ENCODE measurements around the gene CMTM6. TPM values are rescaled to one million over a fixed set of nuclear protein-coding genes. Genes with fewer than 3 reads are reported as not detected.

Gene CMTM6
- total and polyA plus RNA-seq, 2 of the 8 experiments (the other 6 are each of a cell fraction or from before 2014, with no cell fraction given) = 24.0 to 51.5 TPM

GRCh38 chr3:32499585-32499984 is 3.1 kb downstream of the CMTM6 start:
- no peak overlapping the region for H2BK20ac ChIP-seq (ENCODE audit: low read length)
- no peak overlapping the region for H2AK5ac ChIP-seq (ENCODE audit: low read depth, low read length)
- no peak overlapping the region for H3K23ac ChIP-seq (ENCODE audit: insufficient read length)
- H2BK120ac ChIP-seq (replicated peaks; ENCODE audit: low read depth, low read length) = no peak overlapping the region
- H3K9ac ChIP-seq (replicated peaks in 1 of 4; ENCODE audit: extremely low read depth in 1 of 4, low read depth in 3 of 4, low read length in 3 of 4) = no peak overlapping the region
- no peak overlapping the region for H3K14ac ChIP-seq (ENCODE audit: insufficient read length)
- H3K27ac ChIP-seq (ENCODE audit: low read depth, low read length) = no peak overlapping the region
- H4K8ac ChIP-seq (ENCODE audit: extremely low read depth, insufficient read depth, low read length) = no peak overlapping the region
- H3K4me1 ChIP-seq (replicated peaks in 1 of 4; ENCODE audit: control insufficient read depth in 3 of 4, insufficient read depth in 4 of 4, low read length in 3 of 4) = peaks cover 0 to 7% (median 3%) of the 10 kb centered on the region in 4 experiments; a peak in 5 of 7 replicates
- H3K4ac ChIP-seq (replicated peaks; ENCODE audit: insufficient read length, low read depth, low read length) = no peak overlapping the region
- CTCF ChIA-PET (ENCODE audit: partially characterized antibody) = interaction anchor here (0.6 to 1.7 kb wide), 2 partner anchors 38 to 218 kb away, joined by 3 read pairs; no protein-coding TSS in a partner anchor
- H3K36me3 ChIP-seq (ENCODE audit: control insufficient read depth in 2 of 4, insufficient read depth in 4 of 4, low read length in 3 of 4) = peaks cover 0 to 4% (median 0%) of the 10 kb centered on the region in 4 experiments; a peak in 1 of 8 replicates
- H4K5ac ChIP-seq (ENCODE audit: insufficient read length, low read depth, low read length) = no peak overlapping the region
- H3K9me3 ChIP-seq (ENCODE audit: insufficient read depth in 2 of 2, low read depth in 1 of 2, low read length in 1 of 2) = no peaks in the 10 kb centered on the region
- no peak overlapping the region for H4K91ac ChIP-seq (replicated peaks; ENCODE audit: insufficient read length, low read length)
- no peaks in the 10 kb centered on the region for H3K27me3 ChIP-seq (replicated peaks in 1 of 4; ENCODE audit: control insufficient read depth in 3 of 4, extremely low read depth in 1 of 4, insufficient read depth in 3 of 4, low read length in 3 of 4)
- peaks cover 0 to 56% of the 10 kb centered on the region in 2 experiments; a peak in 2 of 4 replicates for H3K79me2 ChIP-seq (ENCODE audit: control insufficient read depth in 1 of 2, insufficient read depth in 2 of 2, low read length in 2 of 2)
- WGBS, 2 experiments (ENCODE audit: extremely low coverage in 1 of 2, insufficient coverage in 1 of 2, insufficient read length in 1 of 2, insufficient replicate concordance in 2 of 2, low coverage in 1 of 2, low lambda C conversion rate in 2 of 2, missing lambda C conversion rate in 1 of 2) = 89% methylated on average over 2 of the region's 2 CpGs; no CpG with 5 or more reads in 1 of the 2 experiments
- POLR2A ChIA-PET (ENCODE audit: partially characterized antibody) = interaction anchor here (0.6 kb wide), 1 partner anchor 34 kb away, joined by 3 read pairs; no protein-coding TSS in a partner anchor
- H3K4me3 ChIP-seq (ENCODE audit: extremely low read depth in 1 of 4, insufficient read depth in 2 of 4, low read depth in 3 of 4, low read length in 4 of 4) = no peak overlapping the region
- no peaks in the 10 kb centered on the region for H3K23me2 ChIP-seq (ENCODE audit: low read depth, low read length)
- H2BK15ac ChIP-seq (ENCODE audit: low read length) = no peak overlapping the region
- H2BK5ac ChIP-seq (ENCODE audit: low read depth, low read length) = no peak overlapping the region
- no peak for DNase-seq (ENCODE audit: low read depth in 1 of 2, low spot score in 2 of 2)
- no peak overlapping the region for H2BK12ac ChIP-seq (ENCODE audit: low read depth, low read length)
- H3K79me1 ChIP-seq (ENCODE audit: low read depth, low read length) = no peaks in the 10 kb centered on the region
- no peak overlapping the region for H3K56ac ChIP-seq (replicated peaks; ENCODE audit: insufficient read length, low read depth, low read length)
- no peak overlapping the region for H3K18ac ChIP-seq (ENCODE audit: extremely low read depth, low read length)
- H4K20me1 ChIP-seq (replicated peaks in 1 of 2; ENCODE audit: control insufficient read depth in 1 of 2, insufficient read depth in 2 of 2, low read length in 2 of 2) = peaks cover 0 to 2% of the 10 kb centered on the region in 2 experiments
- FAIRE-seq = no peak
- no peak overlapping the region for H3K4me2 ChIP-seq (ENCODE audit: insufficient read depth in 1 of 2, low read depth in 2 of 2, low read length in 2 of 2)
- no peak overlapping the region for H2AFZ ChIP-seq (ENCODE audit: low read length)
- TF ChIP-seq CEBPB (IDR thresholded peaks at IDR 0.05; ENCODE audit: low read depth, low read length) (no peak), NRF1 (IDR thresholded peaks at IDR 0.05; ENCODE audit: low read depth, low read length) (no peak), MAX (IDR thresholded peaks at IDR 0.05) (no peak), SIN3A (conservative IDR thresholded peaks at IDR 0.05 in 1 of 2, IDR thresholded peaks at IDR 0.05 in 1 of 2; ENCODE audit: low read depth in 1 of 2, low read length in 2 of 2) (no peak), RXRA (IDR thresholded peaks at IDR 0.05; ENCODE audit: insufficient read depth, low read depth, low read length) (no peak), TCF12 (IDR thresholded peaks at IDR 0.05; ENCODE audit: low read depth, low read length) (no peak), TBP (IDR thresholded peaks at IDR 0.05; ENCODE audit: low read depth, low read length) (no peak), HDAC2 (IDR thresholded peaks at IDR 0.05; ENCODE audit: borderline replicate concordance in 1 of 2, low read depth in 2 of 2, low read length in 2 of 2) (no peak), GTF2F1 (IDR thresholded peaks at IDR 0.05; ENCODE audit: borderline replicate concordance, low read depth, low read length) (no peak), SUZ12 (IDR thresholded peaks at IDR 0.05; ENCODE audit: low read length) (no peak), SP4 (IDR thresholded peaks at IDR 0.05; ENCODE audit: low read length) (no peak)

All from H1 (cell line).